Neutrophil (primary cell): ENCODE results near the gene STIM2.

ENCODE experiments used
- H3K27ac ChIP-seq: fragments of 200-600 bp; sonication (generic); 2 replicates; pipeline ENCODE4 v1.5.1; 2016; ENCODE audit warnings: mild to moderate bottlenecking, moderate library complexity
- H3K27me3 ChIP-seq: fragments of 200-600 bp; sonication (generic); 2 replicates; pipeline ENCODE4 v1.6.0; 2016; ENCODE audit warnings: mild to moderate bottlenecking
- H3K36me3 ChIP-seq: fragments of 200-600 bp; sonication (generic); 2 replicates; pipeline ENCODE4 v1.5.1; 2017
- H3K4me1 ChIP-seq, 2 experiments: fragments of 200-600 bp in 1 of 2; sonication (generic) in 1 of 2; 1 replicate in 1 of 2; 2 replicates in 1 of 2; pipeline versions ENCODE4 v1.5.1 to v1.6.1; 2013 to 2016; ENCODE audit warnings: low read depth in 1 of 2, low read length in 1 of 2, mild to moderate bottlenecking in 1 of 2, moderate library complexity in 1 of 2; ENCODE audit not compliant: control insufficient read depth in 1 of 2, insufficient read depth in 1 of 2
- H3K4me3 ChIP-seq, 2 experiments: fragments of 200-600 bp in 1 of 2; sonication (generic) in 1 of 2; 1 replicate in 1 of 2; 2 replicates in 1 of 2; pipeline ENCODE4 v1.5.1; 2013 to 2016; ENCODE audit warnings: low read depth in 1 of 2, low read length in 1 of 2, mild to moderate bottlenecking in 1 of 2, moderate library complexity in 1 of 2
- H3K9me3 ChIP-seq: fragments of 200-600 bp; sonication (generic); 2 replicates; pipeline ENCODE4 v1.5.1; 2016
- TF ChIP-seq, protein P1 (sequence below): fragments of 200-600 bp; sonication (generic); IDR thresholded peaks from 2 replicates; pipeline ENCODE4 v1.5.1; 2016; ENCODE audit warnings: antibody characterized with exemption

The STIM2 gene

GRCh38 chr4:26837993-26838842 lies 22.4 kb upstream of the STIM2 start:
- H3K4me3 ChIP-seq: no peak overlapping the region
- H3K27ac ChIP-seq: no peak overlapping the region
- H3K9me3 ChIP-seq: no peaks in the 10 kb centered on the region
- no peaks in the 10 kb centered on the region for H3K27me3 ChIP-seq
- peaks cover 4 to 11% of the 10 kb centered on the region in 2 experiments for H3K4me1 ChIP-seq
- H3K36me3 ChIP-seq: no peaks in the 10 kb centered on the region
- TF ChIP-seq, protein P1, sequence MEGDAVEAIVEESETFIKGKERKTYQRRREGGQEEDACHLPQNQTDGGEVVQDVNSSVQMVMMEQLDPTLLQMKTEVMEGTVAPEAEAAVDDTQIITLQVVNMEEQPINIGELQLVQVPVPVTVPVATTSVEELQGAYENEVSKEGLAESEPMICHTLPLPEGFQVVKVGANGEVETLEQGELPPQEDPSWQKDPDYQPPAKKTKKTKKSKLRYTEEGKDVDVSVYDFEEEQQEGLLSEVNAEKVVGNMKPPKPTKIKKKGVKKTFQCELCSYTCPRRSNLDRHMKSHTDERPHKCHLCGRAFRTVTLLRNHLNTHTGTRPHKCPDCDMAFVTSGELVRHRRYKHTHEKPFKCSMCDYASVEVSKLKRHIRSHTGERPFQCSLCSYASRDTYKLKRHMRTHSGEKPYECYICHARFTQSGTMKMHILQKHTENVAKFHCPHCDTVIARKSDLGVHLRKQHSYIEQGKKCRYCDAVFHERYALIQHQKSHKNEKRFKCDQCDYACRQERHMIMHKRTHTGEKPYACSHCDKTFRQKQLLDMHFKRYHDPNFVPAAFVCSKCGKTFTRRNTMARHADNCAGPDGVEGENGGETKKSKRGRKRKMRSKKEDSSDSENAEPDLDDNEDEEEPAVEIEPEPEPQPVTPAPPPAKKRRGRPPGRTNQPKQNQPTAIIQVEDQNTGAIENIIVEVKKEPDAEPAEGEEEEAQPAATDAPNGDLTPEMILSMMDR: no peak

DNA sequence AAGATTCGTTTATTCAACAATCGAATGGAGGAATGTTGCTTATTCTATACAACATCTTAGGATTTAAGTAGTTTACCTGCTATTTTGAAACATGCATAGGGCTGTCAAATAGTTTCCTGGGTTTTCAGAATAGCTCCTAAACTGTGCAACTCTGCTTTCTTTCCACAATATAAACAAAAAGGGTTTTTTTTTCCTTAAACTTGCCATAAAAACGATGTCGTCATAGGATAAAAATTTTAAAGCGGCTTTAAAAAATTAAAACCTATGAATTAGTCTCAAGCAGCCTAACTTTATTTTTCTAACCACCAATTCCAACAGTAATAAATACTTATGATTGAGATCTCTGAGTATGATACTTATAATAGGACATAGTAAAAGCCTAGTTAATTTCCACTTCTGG lies 21.6 kb upstream of the STIM2 start:
- Histone ChIP-seq H3K27ac (no peak overlapping the region), H3K4me1 (peaks cover 4 to 11% of the 10 kb centered on the region in 2 experiments), H3K4me3 (no peak overlapping the region), H3K36me3 (no peaks in the 10 kb centered on the region), H3K27me3 (no peaks in the 10 kb centered on the region), H3K9me3 (no peaks in the 10 kb centered on the region)
- TF ChIP-seq, protein P1: no peak

DNA sequence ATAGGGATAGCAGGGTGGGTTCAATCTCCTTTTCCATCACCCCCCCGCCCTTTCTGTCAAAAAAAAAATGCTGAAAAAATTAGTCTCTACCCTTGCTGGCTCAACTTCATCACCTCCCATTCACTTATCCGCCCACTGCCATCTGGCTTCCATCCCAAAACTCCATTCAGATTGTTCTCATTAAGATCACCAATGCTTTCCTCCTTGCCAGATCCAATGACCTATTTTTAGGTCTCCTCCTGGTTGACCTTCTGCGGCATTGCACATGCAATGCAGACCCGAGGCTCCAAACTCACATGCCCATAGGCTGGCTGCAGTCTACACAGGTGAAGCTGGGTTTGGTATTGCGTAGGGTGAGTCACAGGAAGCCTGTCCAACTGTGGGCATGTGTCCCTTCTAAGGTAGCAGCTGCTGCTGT lies 21.1 kb upstream of the STIM2 start:
- Histone ChIP-seq H3K36me3 (no peaks in the 10 kb centered on the region), H3K27ac (no peak overlapping the region), H3K27me3 (no peaks in the 10 kb centered on the region), H3K4me3 (no peak overlapping the region), H3K9me3 (no peaks in the 10 kb centered on the region), H3K4me1 (peaks cover 4 to 11% of the 10 kb centered on the region in 2 experiments)
- TF ChIP-seq, protein P1: no peak

GRCh38 chr4:26840786-26841185 lies 19.9 kb upstream of the STIM2 start:
- Histone ChIP-seq H3K27me3 (no peaks in the 10 kb centered on the region), H3K36me3 (no peaks in the 10 kb centered on the region), H3K4me1 (peaks cover 4 to 11% of the 10 kb centered on the region in 2 experiments), H3K4me3 (no peak overlapping the region), H3K9me3 (no peaks in the 10 kb centered on the region), H3K27ac (no peak overlapping the region)
- TF ChIP-seq, protein P1: no peak

DNA sequence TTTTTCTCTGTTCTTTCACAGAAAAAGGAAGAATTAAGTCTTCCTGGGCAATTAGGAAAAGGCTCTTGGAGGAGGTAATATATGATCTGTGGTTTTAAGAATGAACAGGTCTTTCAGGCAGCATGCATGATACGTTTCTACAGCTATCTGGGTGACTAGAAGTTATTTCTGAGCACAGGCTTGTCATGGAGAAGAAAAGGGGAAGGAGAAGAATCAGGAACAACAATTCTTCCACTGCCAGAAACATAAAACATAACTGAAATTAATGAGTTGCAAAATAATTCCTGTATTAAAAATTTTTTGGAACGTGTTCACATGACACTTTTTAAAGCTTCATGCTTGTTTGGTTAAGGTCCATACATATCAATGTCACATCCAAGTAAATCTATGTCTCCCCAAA lies 17.7 kb upstream of the STIM2 start:
- H3K9me3 ChIP-seq: no peaks in the 10 kb centered on the region
- H3K36me3 ChIP-seq: no peaks in the 10 kb centered on the region
- H3K27ac ChIP-seq: no peak overlapping the region
- TF ChIP-seq, protein P1: no peak
- no peak overlapping the region for H3K4me3 ChIP-seq
- H3K27me3 ChIP-seq: no peaks in the 10 kb centered on the region
- H3K4me1 ChIP-seq: peaks cover 4 to 11% of the 10 kb centered on the region in 2 experiments
